NCI-H2107 treated with DMSO at 0.1 percent for 48 hours (cell line): ENCODE results near the gene AGPS.

Source experiments
- DNase-seq: peaks from one replicate; lab custom pipeline; 2025; ENCODE audit not compliant: unreplicated experiment; lab: John Stamatoyannopoulos, UW

AGPS gene

DNA sequence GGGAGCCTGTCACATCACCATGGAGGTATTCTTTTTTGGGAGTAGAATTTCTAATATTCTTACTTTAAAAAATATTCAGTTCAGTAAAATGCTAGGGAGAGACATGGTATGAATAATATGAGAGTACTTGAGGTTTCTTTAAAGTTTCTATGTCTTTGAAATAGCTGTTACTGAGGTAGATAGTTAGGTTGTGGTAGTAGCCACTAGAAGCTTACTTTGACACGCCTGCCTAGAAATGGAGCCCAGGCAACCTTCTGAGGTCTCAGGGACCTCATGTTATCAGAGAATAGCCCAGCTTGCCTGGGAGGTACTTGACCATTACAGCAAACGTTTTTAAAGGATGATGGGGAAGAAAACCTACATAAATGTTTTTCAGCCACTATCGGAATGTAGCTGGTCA, 131.2 kb downstream of the AGPS start:
- DNase-seq, result no peak

DNA sequence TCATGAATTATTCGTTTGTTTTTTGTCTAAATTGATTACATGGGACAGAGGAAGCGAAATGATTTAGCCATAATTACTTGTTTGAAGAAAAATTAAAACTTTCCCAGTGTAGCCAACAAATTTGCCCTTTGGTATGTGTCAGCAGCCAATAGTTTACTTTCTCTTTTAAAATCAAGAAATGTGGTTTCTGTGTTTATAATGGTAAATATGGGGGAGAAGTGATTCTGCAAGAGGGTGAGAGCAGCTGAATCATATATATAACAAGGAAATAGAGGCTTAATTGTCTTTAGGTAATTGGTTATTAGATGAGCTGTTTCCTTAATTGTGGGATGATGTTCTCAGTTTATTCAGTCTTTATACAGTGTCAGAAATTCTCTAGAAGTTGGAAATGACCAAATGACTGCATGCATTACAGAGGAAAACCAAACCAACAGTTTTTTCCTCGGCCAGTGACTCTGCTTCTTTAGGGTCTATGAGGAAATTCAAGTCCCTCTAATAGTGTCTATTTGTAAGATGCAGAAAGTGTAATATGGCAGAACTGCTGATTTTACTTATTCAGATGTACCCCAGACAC, 132.9 kb downstream of the AGPS start:
- DNase-seq, result no peak

DNA sequence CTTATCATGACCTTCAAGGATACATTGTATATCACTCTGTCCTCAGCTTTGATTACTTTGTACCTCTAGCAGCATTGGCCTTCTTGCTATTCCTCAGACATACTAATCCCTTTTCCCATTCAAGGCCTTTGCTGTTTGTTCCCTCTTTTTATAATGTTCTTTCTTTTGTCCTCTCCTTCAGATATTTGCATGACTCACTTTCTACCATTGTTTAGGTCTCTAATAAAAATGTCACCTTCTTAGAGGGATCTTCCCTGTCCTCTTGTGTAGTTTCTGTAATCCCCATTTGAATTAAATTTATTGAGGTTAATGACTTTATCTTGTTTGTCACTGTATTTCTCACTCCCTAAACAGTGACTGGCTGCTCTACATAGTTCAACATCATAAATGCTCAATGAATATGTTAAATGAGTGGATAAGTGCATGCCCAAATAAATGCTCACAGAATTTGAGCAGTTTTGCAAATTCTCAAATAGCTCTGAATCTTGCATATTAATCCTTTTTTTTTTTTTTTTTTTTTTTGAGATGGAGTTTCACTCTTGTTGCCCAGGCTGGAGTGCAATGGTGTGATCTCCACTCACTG, 135.9 kb downstream of the AGPS start:
- no peak for DNase-seq

DNA sequence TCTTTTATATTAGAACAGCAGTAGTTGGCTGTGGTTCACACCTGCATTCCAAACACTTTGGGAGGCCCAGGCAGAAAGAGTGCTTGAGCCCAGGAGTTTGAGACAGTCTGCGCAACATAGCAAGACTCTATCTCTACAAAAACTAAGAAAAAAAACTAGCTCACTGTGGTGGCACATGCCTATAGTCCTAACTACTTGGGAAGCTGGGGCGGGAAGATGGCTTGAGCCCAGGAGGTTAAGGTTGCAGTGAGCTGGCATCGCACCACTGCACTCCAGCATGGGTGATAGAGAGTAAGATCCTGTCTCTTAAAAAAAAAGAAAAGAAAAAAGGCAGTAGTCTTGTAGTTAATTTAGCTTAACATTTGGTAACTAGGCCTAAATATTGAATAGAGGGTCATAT, 136.6 kb downstream of the AGPS start:
- DNase-seq, result no peak

DNA sequence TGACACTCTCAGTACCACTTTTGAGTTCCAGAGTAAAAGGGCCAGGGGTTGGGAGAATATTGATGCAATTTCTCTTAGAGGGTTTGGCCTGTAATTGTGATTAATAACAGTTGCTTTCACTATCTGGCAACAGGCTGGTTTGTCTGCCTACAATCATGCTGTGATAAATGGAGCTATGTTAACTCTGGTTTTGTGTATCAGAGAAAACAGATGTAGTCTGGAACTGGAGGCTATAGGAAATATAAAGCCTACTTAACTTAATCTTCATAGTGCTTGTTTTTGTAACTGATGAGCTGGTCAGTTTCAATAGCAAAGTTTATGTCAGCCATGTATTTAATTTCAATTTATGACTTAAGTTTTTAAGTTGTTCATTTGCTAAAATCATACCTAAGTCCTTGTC, 138.0 kb downstream of the AGPS start:
- peak; percentile 20 for DNase-seq

DNA sequence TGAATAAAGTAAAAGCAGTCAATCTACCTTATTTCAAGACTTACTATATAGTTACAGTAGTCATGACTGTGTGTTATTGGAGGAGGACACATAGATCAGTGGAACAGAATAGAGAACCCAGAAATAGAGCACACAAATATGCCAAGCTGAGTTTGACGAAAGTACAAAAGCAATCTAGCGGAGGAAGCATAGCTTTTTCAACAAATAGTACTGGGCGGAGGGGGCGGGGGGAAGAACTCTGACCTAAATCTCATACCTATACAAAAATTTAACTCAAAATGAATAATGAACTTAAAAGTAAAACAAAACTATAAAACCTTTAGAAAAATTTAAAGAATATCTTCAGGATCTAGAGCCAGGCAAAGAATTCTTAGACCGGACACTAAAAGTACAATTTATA, 139.1 kb downstream of the AGPS start:
- DNase-seq, result no peak

DNA sequence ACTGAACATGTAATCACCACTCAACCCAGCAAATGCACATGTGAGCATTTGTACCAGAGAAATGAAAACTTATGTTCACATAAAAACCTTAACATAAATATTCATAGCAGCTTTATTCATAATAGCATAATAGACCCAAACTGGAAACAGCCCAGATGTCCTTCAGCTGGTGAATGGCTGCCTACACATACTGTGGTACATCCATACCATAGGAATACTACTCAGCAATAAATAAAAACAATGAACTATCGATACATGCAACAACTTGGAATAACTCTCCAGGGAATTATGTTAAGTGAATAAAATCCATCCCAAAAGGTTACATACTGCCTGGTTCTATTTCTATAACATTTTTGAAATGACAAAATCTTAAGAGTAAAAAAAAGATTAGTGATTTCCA, 140.0 kb downstream of the AGPS start:
- no peak for DNase-seq

DNA sequence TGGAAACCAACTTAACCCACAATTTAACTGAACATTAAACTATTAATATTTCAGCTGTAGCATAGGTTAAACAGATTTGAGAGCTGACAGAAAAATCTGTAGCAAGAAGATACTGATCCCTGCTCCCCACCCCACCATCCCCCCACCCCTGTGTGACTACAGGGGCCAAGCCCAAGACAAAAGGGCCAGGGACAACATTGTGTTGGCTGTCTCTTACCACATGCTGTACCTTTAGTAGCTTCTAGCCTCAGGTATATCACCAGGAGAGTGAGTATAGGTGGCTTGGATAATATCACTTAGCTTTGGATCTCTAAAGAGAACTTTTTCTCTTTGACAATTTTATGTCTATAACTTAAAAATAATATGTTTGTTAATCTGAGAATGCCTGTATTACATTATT, 140.7 kb downstream of the AGPS start:
- DNase-seq, result no peak

DNA sequence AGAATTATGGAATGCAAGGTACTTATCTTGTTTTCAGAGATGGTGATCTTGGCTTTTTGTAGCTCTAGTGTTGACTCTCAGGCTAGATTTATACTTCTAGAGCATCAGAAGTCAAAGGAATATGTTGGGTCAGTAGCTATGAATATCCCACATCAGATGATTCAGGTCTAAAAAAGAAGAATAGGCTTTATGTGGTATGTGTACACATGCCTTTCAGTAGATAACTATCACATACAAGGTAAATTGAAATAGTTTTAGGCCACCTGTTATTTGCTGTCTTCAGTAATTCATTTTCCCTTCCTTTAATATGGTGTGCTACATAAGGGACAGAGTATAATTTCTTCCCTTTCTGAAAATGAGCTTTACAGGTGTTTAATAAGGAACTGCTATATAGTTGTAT, 142.4 kb downstream of the AGPS start:
- no peak for DNase-seq

DNA sequence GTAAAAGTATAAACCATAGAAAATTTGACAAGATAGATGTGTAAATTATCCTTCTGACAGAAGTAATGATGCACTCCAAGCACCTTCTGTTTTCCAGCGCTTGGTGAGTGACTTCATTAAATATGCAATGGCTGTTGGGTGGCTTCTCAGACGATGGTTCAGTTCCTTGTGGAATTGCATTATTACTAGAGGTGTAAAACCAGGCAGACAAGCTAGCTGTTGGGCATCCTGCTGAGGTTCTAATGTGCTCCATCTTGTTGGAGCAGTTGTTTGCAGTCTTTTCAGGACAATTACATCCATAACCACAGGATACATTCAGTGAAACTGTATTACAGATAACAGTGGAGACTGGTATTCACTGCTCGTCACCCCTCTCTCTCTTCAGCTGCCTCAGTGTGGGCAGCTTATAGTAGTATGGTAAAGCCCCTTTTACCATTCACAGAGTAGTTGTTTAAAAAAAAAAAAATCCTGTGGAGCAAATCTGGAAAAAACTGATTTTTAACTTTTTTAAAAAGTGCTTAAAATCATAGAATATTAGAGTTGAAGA, 143.5 kb downstream of the AGPS start:
- DNase-seq, result peak; percentile 67

DNA sequence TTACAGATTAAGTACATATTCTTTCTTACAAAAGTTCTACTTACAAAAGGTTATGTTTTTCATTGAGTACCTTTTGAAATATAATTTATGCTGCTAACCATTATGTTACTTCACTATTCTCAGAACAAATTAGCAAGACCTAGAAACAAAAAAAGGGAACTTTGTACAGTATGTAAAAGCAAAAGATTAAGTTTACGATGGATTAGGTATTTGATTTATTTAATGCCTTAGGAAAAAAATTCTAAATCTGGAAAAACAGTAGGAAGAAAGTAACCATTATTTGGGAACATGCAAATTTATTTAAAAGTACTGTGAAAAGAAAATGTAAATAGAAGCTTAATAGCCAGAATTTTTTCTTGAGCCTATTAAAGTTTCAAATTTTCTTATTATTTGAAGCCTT, 144.6 kb downstream of the AGPS start:
- no peak for DNase-seq

DNA sequence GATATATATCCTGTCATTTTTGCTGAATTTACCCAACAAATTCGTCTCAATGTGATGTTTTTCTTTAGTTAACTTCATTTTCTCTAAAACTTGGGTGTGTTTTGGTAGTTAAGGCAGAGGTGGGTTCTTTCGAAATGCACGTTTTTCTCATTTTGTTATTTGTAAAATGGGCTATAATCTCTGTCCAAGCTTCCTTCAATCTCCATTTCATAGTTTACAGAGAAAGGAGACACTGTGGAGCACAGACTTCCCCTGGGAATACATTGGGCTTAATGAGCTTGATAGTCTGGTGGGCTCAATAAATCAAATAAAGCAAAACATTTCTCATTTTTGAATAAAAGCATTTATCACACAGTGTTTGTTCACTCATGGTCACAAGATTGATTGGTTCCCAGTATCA, 145.1 kb downstream of the AGPS start:
- DNase-seq, result no peak

DNA sequence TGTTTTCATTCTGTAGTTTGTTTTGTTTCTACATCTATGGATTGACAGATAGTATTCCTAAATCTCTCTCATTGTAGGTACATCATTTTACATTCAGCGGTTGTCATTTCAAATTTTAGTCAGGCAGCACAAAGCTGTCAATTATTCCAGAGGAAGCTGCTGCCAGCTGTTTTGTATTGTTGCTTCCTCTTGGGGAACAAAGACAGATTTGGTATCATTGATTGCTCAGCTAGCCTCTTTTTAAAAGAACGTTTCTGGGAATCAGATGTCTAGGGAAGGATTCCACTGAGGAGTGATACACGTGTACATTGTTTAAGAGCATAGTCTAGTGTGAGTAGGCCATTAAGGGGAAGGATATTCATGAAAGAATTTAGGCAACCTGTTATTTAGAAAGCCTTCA, 145.8 kb downstream of the AGPS start:
- DNase-seq, result no peak

DNA sequence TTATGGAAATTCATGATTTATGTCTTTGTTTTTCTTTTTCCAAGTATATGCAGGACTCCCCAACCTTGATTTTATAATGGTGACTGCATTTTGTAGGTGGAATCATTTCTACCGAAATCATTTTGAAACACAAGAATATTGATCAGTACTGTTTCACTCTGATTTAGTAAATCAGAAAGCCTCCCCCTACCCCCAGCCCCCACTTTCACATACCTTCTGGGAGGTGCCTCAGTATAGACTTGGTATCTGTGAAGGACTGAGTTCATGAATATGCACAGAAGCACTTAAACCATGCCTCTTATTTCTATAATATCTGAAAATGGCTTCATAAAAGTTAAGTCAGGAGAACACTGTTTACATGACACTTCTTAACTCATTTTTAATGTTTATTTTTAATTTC, 147.7 kb downstream of the AGPS start:
- DNase-seq, result no peak

DNA sequence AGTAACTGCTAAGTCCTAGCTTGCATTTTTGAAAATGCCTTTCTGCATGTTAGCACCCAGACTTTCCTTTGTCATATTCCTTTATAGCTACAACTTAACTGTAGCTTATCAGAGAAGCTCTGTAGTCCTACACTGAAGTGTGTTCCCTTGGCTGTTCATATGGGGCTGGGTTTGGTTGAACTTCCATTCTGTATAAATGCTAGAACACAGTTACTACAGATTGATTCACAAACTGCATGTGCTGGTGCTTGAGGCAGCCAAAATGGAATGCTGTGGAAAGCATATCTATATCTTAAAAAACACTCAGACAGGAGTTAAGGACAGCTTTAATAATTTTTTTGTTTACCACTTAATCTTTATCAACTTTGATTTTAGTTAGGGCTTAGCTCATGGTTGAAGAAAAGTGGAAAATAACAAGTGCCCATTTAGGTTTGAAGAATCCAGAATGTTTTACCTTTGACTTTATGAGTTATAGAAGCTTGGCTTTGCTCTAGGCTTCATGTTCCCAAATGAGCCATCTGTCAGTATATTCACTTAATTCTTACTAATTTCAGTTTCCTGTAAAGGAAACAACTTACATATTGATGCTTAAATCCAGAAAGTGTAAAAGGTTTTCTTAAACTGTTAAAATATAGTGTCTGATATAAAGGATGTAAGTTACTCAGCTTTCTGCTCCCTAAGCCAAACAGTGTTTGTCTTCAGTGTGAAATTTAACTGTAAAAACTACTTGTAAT, 148.9 kb downstream of the AGPS start:
- DNase-seq, result no peak

DNA sequence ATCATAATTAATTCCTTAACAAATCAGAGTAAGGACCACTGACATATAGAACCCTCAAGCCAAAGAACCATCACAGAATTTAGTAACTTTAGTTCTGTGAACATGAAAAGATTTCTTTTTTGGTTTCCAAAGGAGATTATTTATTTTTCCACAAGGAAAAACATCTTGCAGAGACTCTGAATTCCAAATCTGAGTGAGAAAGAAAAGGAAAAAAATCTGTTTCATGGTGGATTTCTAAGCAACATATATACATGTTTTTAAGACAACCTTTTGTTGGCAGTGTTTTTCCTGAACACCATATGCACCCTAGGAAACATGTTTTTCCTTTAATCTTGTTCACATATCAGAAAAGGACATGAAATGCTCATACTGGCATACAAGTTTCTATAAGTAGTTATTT, 149.8 kb downstream of the AGPS start:
- DNase-seq, result no peak

DNA sequence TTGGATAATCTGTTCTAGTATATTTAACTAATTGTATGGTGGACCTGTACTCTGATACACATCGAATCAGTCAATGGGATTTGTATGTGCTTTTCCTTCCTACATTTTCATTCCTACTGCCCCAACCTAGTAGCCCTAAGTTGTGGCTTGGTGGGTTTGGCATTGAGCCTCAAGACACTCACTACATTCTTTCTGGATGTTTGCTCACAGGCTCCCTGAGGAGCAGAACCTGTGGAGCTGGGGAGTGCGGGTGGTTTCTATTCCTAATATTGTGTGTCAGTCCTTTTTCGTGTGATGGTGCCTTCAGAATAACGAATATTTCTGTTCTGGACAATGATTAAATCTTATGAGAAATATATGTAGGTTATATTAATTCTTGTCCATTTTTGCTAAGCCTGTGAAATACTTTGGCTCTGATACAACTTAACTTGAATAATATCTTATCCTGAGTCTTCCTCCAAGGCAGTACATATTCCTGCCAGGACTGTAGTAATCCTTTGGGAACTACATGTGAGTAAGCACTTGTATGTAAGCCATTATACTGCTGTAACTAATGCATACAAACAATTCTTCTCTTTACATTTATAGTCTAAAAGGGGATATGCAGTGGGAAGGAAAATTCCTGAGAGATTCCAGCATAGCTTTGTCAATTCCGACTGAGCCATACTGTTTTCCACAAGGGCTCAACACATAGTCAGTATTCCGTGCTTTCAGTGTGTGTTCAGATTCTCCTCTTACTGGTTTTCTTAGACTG, 150.6 kb downstream of the AGPS start:
- DNase-seq, result peak; percentile 49

DNA sequence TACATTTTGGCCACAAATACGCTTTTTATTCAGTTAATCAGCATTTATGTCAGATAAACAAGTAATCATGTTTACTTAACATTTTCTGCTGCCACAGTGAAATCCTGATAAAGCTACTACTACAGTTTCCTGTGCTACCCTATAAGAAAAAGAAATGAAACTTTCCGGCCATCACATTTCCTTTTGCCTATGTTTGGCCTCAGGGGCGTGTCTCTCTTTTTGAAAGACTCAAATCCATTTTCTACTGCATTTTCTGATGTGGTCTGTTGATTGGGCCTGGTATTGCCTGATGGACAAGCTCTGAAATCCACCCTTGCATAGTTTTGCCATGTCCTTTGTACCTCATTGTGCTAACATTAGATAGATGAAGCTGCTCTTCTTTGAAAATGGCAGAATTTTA, 152.6 kb downstream of the AGPS start:
- DNase-seq, result no peak

DNA sequence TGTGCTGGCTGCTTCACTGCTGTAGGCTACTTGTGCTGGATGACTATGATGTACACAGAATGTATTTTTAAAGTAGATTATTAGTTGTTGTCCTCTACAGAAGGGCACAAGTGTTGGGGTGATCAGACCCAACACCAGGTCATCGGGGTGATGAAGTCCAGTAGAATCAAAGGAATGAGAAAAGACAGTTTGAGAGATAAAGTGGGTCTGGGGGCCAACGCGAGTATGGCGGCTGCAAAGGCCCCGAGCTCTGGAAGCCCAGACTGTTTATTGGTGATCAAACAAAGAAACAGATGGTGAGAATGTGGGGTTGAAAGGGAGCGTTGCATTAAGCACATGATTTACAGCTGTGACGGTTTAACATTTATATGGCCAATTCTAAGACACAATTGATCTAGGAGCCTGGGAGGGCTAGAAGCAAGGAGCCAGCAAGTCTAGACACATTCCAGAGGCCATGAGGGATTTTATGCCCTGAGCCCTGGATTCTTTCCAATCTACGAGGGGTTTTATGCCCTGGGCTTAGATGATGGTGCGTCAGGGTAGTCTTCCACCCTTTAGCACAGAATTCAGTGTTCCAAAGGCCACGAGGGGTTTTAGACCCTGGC, 153.5 kb downstream of the AGPS start:
- no peak for DNase-seq

DNA sequence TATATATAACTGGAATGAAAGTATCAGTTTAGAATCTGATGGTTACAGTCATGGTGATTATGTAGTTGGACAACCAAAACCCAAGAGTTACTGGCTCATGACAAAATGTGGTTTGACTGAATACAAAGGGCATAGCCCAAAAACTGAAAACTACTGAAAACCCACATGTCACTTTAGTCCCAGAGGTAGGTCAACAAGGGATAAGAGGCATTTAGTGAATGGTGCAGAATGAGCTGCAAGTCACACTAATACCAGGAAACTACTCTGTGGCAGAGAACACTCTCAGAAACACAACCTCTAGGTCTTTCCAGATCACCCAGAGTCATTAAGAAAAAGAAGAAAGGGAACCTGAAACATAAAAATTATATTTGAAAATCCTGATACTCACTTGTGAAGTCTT, 154.5 kb downstream of the AGPS start:
- no peak for DNase-seq

DNA sequence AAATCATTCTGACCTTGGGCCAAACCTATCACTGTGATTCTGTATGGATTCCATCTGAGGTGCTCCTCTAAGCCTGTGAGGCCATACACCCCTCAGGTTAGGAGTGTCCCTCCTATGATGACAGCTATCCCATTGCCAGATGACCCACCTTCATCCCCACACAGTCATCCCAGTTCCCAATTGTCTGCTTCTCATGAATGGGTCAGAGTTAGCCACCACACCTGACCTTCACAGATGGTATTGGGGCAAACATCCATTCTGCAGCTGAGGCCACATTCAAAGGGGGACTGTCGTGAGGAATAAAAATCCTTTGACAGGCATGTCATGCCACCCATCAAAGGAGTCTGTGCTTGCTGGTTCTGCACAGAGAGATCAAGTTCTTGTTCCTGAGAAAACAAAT, 155.2 kb downstream of the AGPS start:
- DNase-seq, result no peak
